NT2/D1 (cell line): Measurements from ENCODE around the gene HDC.

ENCODE experiments used
- DNase-seq: peaks from one replicate; pipeline ENCODE4 v3.0.0-alpha.2; 2011; ENCODE audit warnings: low read depth, low spot score
- H3K27me3 ChIP-seq: 2 replicates; pipeline ENCODE4 v1.6.0; 2011; ENCODE audit warnings: mild to moderate bottlenecking; ENCODE audit not compliant: insufficient read length, insufficient read depth
- H3K36me3 ChIP-seq: 2 replicates; pipeline ENCODE4 v1.6.1; 2011; ENCODE audit warnings: mild to moderate bottlenecking, low read length, mixed read lengths; ENCODE audit not compliant: insufficient read depth, insufficient read length
- H3K4me1 ChIP-seq: 2 replicates; pipeline ENCODE4 v1.5.1; 2011; ENCODE audit not compliant: insufficient read depth, insufficient read length
- H3K4me3 ChIP-seq: 2 replicates; pipeline ENCODE4 v1.5.1; 2011; ENCODE audit warnings: low read depth; ENCODE audit not compliant: insufficient read length
- H3K9ac ChIP-seq: 2 replicates; pipeline ENCODE4 v1.6.0; 2011; ENCODE audit warnings: low read depth; ENCODE audit not compliant: insufficient read length
- H3K9me3 ChIP-seq: 2 replicates; pipeline ENCODE4 v1.5.1; 2011; ENCODE audit warnings: mild to moderate bottlenecking, low read length; ENCODE audit not compliant: insufficient read depth
- SUZ12 ChIP-seq: IDR thresholded peaks from 2 replicates; pipeline ENCODE4 v1.6.1; 2011; ENCODE audit not compliant: insufficient read length, insufficient read depth; ENCODE audit errors: extremely low read depth
- YY1 ChIP-seq: IDR thresholded peaks from 2 replicates; pipeline ENCODE4 v1.6.1; 2011; ENCODE audit not compliant: insufficient read length, insufficient read depth
- ZNF274 ChIP-seq: IDR thresholded peaks from 2 replicates; pipeline ENCODE4 v1.6.1; 2011; ENCODE audit warnings: mild to moderate bottlenecking, low read depth, low read length

The HDC gene

GRCh38 chr15:50234764-50235163 lies 30.8 kb downstream of the HDC start:
- TF ChIP-seq YY1 = no peak
- TF ChIP-seq SUZ12 = no peak
- TF ChIP-seq ZNF274 = no peak
- H3K9ac ChIP-seq = no peak overlapping the region
- no peak overlapping the region for H3K4me3 ChIP-seq
- H3K36me3 ChIP-seq = no peaks in the 10 kb centered on the region
- no peaks in the 10 kb centered on the region for H3K27me3 ChIP-seq
- H3K9me3 ChIP-seq = no peaks in the 10 kb centered on the region
- no peaks in the 10 kb centered on the region for H3K4me1 ChIP-seq
- no peak for DNase-seq

GRCh38 chr15:50233192-50233736 lies 32.3 kb downstream of the HDC start:
- no peak overlapping the region for H3K4me3 ChIP-seq
- H3K4me1 ChIP-seq = no peaks in the 10 kb centered on the region

GRCh38 chr15:50232791-50233190 lies 32.7 kb downstream of the HDC start:
- H3K9ac ChIP-seq = no peak overlapping the region
- no peaks in the 10 kb centered on the region for H3K27me3 ChIP-seq
- no peak for TF ChIP-seq YY1
- H3K9me3 ChIP-seq = no peaks in the 10 kb centered on the region
- H3K4me3 ChIP-seq = no peak overlapping the region
- DNase-seq = no peak
- H3K4me1 ChIP-seq = no peaks in the 10 kb centered on the region
- H3K36me3 ChIP-seq = no peaks in the 10 kb centered on the region

More at GRCh38 chr15:50233192-50233736, 32.3 kb downstream of the HDC start:
- Histone ChIP-seq H3K9me3 (no peaks in the 10 kb centered on the region), H3K27me3 (no peaks in the 10 kb centered on the region), H3K9ac (no peak overlapping the region), H3K36me3 (no peaks in the 10 kb centered on the region)
- TF ChIP-seq SUZ12 (no peak), YY1 (no peak), ZNF274 (no peak)
- no peak for DNase-seq

GRCh38 chr15:50231761-50232160 lies 33.8 kb downstream of the HDC start:
- no peaks in the 10 kb centered on the region for H3K36me3 ChIP-seq
- no peaks in the 10 kb centered on the region for H3K27me3 ChIP-seq
- DNase-seq = no peak
- H3K9ac ChIP-seq = no peak overlapping the region
- TF ChIP-seq ZNF274 (no peak), SUZ12 (no peak), YY1 (no peak)
- no peaks in the 10 kb centered on the region for H3K9me3 ChIP-seq
- no peaks in the 10 kb centered on the region for H3K4me1 ChIP-seq
- no peak overlapping the region for H3K4me3 ChIP-seq

- Histone ChIP-seq H3K9ac (no peak overlapping the region), H3K27me3 (no peaks in the 10 kb centered on the region), H3K36me3 (no peaks in the 10 kb centered on the region), H3K9me3 (no peaks in the 10 kb centered on the region), H3K4me3 (no peak overlapping the region), H3K4me1 (no peaks in the 10 kb centered on the region)
- no peak for DNase-seq
- TF ChIP-seq SUZ12 (no peak), ZNF274 (no peak), YY1 (no peak)
Measured at GRCh38 chr15:50229336-50229735, 36.2 kb downstream of the HDC start.

- H3K9me3 ChIP-seq = no peaks in the 10 kb centered on the region
- no peak overlapping the region for H3K9ac ChIP-seq
- no peaks in the 10 kb centered on the region for H3K4me1 ChIP-seq
- no peak for DNase-seq
- H3K36me3 ChIP-seq = no peaks in the 10 kb centered on the region
- no peaks in the 10 kb centered on the region for H3K27me3 ChIP-seq
- TF ChIP-seq SUZ12 (no peak), YY1 (no peak), ZNF274 (no peak)
- no peak overlapping the region for H3K4me3 ChIP-seq
Measured at GRCh38 chr15:50228866-50229265, 36.7 kb downstream of the HDC start.

- no peak for DNase-seq
- Histone ChIP-seq H3K9ac (no peak overlapping the region), H3K36me3 (no peaks in the 10 kb centered on the region), H3K4me3 (no peak overlapping the region), H3K4me1 (no peaks in the 10 kb centered on the region), H3K27me3 (no peaks in the 10 kb centered on the region), H3K9me3 (no peaks in the 10 kb centered on the region)
- TF ChIP-seq SUZ12 = no peak
- no peak for TF ChIP-seq YY1
- TF ChIP-seq ZNF274 = no peak
Measured at GRCh38 chr15:50227076-50227475, 38.5 kb downstream of the HDC start.
